Ishikawa (cell line): Measurements from ENCODE around the gene ABCC5.

Experiments
- EP300 ChIP-seq: IDR thresholded peaks from 2 replicates; pipeline ENCODE4 v1.6.1; 2012; ENCODE audit warnings: borderline replicate concordance
- NFIC ChIP-seq: IDR thresholded peaks from 2 replicates; pipeline ENCODE4 v1.6.1; 2012
- TAF1 ChIP-seq: IDR thresholded peaks from 2 replicates; pipeline ENCODE4 v1.6.1; 2012; ENCODE audit warnings: low read depth, mild to moderate bottlenecking
- TF ChIP-seq, protein P1 (sequence below): IDR thresholded peaks from 2 replicates; pipeline ENCODE4 v1.6.1; 2012
- TF ChIP-seq, protein P2 (sequence below): IDR thresholded peaks from 2 replicates; pipeline ENCODE4 v1.6.1; 2012

- TF ChIP-seq TAF1 (no peak), EP300 (no peak), NFIC (no peak)
- TF ChIP-seq, protein P1, sequence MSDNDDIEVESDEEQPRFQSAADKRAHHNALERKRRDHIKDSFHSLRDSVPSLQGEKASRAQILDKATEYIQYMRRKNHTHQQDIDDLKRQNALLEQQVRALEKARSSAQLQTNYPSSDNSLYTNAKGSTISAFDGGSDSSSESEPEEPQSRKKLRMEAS, result no peak
- TF ChIP-seq, protein P2, sequence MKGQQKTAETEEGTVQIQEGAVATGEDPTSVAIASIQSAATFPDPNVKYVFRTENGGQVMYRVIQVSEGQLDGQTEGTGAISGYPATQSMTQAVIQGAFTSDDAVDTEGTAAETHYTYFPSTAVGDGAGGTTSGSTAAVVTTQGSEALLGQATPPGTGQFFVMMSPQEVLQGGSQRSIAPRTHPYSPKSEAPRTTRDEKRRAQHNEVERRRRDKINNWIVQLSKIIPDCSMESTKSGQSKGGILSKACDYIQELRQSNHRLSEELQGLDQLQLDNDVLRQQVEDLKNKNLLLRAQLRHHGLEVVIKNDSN, result no peak
These were observed 97.3 kb downstream of the ABCC5 start for GRCh38 chr3:183920416-183920815.
